HUDEP-2 (cell line): ENCODE data around the gene SLC44A5.
"Not testable (repeated sequence)": the region's sequence is repeated elsewhere in the genome, so short reads cannot be mapped to it uniquely, and the experiment has no call there.

ENCODE experiments used
- DNase-seq, 76 experiments: peaks; one replicate each; lab custom pipeline; 2025; ENCODE audit not compliant: unreplicated experiment in 76 of 76; lab: John Stamatoyannopoulos, UW

SLC44A5 gene

GRCh38 chr1:75308365-75308764 is 302.5 kb downstream of the SLC44A5 start:
- no peak for DNase-seq

- DNase-seq = no peak
Measured at GRCh38 chr1:75305061-75305460, 305.9 kb downstream of the SLC44A5 start.

- DNase-seq = no peak
Measured at GRCh38 chr1:75293270-75293669, 317.6 kb downstream of the SLC44A5 start.

- DNase-seq = no peak
Measured at GRCh38 chr1:75292013-75292412, 318.9 kb downstream of the SLC44A5 start.

- DNase-seq = no peak
Measured at GRCh38 chr1:75276385-75276784, 334.5 kb downstream of the SLC44A5 start.

GRCh38 chr1:75275631-75276030 is 335.3 kb downstream of the SLC44A5 start:
- no peak for DNase-seq

- peak in 1 of 76 experiments; percentile 1 for DNase-seq
Measured at GRCh38 chr1:75274920-75275506, 335.9 kb downstream of the SLC44A5 start.

- DNase-seq = peak in 6 of 76 experiments; percentile 0 to 31 (median 9)
Measured at GRCh38 chr1:75273110-75273509, 337.8 kb downstream of the SLC44A5 start.

- peak in 19 of 76 experiments; percentile 1 to 32 (median 10) for DNase-seq
Measured at GRCh38 chr1:75265792-75266191, 345.1 kb downstream of the SLC44A5 start.

GRCh38 chr1:75264112-75264511 is 346.8 kb downstream of the SLC44A5 start:
- DNase-seq = no peak

GRCh38 chr1:75263616-75264015 is 347.3 kb downstream of the SLC44A5 start:
- DNase-seq = not testable (repeated sequence)

GRCh38 chr1:75261946-75262345 is 349.0 kb downstream of the SLC44A5 start:
- not testable (repeated sequence) for DNase-seq

GRCh38 chr1:75258351-75258750 is 352.6 kb downstream of the SLC44A5 start:
- no peak for DNase-seq

- no peak for DNase-seq
Measured at GRCh38 chr1:75257424-75257823, 353.5 kb downstream of the SLC44A5 start.

GRCh38 chr1:75250114-75250513 is 360.8 kb downstream of the SLC44A5 start:
- DNase-seq = not testable (repeated sequence)

- no peak for DNase-seq
Measured at GRCh38 chr1:75245239-75245638, 365.7 kb downstream of the SLC44A5 start.

- no peak for DNase-seq
Measured at GRCh38 chr1:75243124-75243523, 367.8 kb downstream of the SLC44A5 start.

- no peak for DNase-seq
Measured at GRCh38 chr1:75237316-75237715, 373.6 kb downstream of the SLC44A5 start.

GRCh38 chr1:75234562-75234961 is 376.4 kb downstream of the SLC44A5 start:
- no peak for DNase-seq

- peak in 12 of 76 experiments; percentile 1 to 39 (median 12) for DNase-seq
Measured at GRCh38 chr1:75233302-75233929, 377.5 kb downstream of the SLC44A5 start.

GRCh38 chr1:75220072-75220471 is 390.8 kb downstream of the SLC44A5 start:
- no peak for DNase-seq

- no peak for DNase-seq
Measured at GRCh38 chr1:75214017-75214416, 396.9 kb downstream of the SLC44A5 start.
